Stimulated activated naive CD8-positive, alpha-beta T cell treated with anti-CD3 and anti-CD28 coated beads, Interleukin-15, Interleukin-2, amounts not matched to agents 100 U/mL and 50 U/mL, for 24 hours (primary cell): ENCODE data around the gene FOXP2.
"Not testable (repeated sequence)": the region's sequence is repeated elsewhere in the genome, so short reads cannot be mapped to it uniquely, and the experiment has no call there.

Experiments used
- ATAC-seq: fragments of 150-1000 bp; cut with Tn5 transposase; one replicate; pipeline ENCODE4 v1.10.0; 2021
- DNase-seq: peaks from one replicate; pipeline ENCODE4 v3.0.0; 2021

FOXP2 gene

DNA sequence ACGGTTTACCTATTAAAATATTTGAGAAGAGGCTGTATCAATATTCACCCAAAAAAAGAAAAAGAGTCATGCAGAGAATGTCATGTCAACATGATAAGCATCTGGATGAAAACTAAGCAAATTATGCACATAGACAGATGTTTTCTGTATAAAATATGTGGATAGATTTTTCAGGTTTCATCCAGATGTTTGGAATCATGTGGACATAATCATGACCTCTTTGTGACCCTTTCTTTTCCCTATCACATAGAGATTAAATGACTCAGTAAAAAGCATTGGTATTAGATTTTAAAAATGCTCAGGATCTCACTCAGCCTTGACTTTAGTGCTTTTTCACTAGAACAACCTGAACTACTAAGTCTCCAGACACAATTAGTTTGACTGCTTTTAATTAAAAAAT, 90.0 kb downstream of the FOXP2 start:
- no peak for DNase-seq
- ATAC-seq, result no peak

DNA sequence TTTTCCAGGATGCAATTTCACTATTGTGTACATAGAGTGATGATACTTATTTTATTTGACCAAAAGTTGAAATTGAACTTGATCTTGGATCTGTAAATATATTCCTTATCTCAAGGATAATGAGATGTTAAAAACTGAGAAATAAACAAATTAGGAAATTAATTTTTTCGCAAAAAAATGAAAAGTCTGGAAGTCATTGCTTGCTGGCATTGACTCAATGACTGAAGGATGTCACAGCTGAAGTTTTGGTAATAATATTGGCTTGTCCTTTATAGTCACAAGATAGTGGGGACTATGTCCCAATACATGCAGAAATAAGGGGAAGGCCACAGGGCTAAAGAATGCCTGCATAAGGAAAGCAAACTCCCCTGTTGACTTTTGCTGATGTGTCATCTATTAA, 92.8 kb downstream of the FOXP2 start:
- DNase-seq, result no peak
- no peak for ATAC-seq

DNA sequence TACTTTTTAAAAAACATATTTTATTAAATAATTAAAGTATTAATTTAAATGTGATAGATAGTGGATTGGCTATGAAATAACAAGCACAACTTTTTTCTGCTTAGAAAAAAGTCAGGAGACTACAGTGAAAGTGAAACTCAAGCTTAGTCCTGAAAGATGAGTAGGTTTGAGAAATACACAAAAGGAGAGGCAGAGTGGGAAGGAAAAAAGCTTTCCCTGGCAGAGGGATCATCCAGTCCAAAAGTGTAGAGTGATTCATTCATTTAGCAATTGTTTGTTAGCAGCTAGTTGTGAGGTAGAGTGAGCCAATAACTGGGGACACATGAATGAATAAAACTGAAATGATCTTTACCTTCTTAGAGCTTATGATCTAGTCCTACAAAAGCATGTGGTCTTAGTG, 93.5 kb downstream of the FOXP2 start:
- no peak for DNase-seq
- ATAC-seq, result no peak

DNA sequence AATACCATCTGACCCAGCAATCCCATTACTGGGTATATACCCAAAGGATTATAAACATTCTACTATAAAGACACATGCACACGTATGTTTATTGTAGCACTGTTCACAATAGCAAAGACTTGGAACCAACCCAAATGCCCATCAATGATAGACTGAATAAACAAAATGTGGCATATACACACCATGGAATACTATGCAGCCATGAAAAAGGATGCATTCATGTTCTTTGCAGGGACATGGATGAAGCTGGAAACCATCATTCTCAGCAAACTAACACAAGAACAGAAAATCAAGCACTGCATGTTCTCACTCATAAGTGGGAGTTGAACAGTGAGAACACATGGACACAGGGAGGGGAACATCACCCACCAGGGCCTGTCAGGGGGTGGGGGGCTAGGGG, 96.2 kb downstream of the FOXP2 start:
- DNase-seq, ATAC-seq: not testable (repeated sequence)

DNA sequence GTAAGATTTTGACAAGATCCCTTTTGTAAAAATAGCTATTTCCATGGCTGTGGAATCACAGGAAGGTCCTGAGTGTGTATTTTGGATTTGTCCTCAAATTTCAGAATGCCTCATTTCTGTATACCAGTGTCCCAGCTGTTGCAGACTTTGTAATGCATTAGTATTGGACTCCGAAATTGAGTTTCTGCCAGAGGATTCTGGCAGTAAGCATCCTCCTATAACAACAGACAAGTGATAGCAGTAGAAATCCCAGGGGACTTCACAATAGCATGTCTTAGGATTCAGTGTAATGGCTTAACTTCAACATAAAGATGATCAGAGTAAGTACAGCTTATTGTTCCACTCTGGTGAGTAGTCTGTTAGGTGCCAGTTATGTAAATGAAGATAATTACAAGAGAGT, 104.6 kb downstream of the FOXP2 start:
- DNase-seq (no peak), ATAC-seq (no peak)

DNA sequence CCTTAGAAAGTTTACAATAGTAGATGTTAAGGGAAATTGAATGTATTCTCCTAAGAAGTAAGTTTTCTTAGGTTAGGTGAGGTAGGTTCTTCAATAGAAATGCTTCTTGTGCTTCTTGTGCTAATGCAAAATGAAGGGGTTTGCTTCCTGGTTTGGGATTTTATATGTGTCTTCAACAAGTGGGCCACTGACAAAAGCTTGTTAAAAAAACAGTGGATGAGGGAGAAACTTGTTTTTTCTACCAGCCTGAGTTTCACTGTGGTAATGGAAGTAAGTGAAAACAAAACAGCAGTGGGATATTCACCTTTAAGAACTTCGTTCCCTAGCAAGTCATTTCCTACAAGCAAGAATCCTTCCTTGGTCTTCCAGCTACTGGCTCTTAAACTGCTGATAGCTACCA, 107.5 kb downstream of the FOXP2 start:
- ATAC-seq (no peak), DNase-seq (no peak)

DNA sequence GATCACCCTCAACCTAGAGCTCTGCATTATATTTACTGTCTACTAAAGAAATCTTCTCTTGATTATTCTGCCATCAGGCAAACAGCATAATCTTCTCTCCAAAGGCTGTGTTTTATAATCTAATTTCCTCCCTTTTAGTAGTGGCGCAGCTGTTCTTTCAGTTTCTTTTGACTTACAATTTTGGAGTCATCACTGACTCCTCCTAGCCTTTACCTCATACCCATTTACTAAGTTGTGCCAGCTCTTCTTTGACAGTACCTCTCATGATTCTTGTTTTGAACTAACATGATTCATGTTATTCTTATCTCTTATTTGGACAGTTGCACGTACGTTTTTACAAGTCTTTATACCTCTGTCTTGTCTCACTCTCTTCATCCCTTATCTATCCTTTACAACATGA, 113.0 kb downstream of the FOXP2 start:
- no peak for ATAC-seq

DNA sequence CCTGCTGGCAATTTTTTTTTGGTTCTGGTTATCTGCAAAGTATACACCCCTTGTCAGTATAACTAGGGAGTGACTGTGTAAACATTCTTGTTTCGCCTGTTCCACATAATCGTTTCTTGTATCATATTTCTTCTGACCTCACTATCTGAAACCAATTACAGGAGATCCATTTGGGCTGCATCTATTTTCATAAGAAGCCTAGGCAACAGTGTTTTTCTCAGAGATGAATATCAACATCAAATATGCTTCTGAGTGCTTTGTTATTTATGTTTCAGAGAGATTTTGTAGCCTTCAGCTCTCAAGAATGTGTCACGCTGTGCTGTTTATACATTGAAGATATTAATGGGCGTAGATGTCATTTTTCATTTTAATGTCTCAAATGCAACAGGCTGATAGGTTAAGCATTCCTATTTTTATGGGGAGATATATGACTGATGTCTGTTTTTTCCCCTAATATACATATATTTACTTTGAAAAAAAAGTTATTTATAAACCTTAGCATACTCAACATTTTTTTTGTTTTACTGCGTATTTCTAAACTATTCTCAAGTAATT, 115.5 kb downstream of the FOXP2 start:
- ATAC-seq (no peak), DNase-seq (no peak)

More for the DNA sequence above, 113.0 kb downstream of the FOXP2 start:
- no peak for DNase-seq

DNA sequence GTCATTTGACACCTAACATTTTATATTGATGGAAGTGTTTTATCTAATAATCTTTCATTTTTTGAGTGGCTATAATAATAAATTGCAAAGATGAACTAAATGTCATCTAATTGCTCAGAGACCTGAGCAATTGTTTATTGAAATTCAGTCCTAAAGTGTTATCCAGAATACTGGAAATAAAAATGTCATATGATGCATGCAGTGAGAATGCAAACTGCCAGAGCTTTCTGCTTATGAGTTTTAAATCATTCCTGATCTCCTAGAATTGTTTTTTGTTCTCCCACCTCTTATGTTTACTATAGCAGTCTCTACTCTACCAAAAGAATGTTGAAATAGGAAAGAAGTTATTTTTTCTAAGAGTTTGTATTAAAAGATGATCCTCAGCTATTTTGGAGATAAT, 116.7 kb downstream of the FOXP2 start:
- ATAC-seq (no peak), DNase-seq (no peak)

DNA sequence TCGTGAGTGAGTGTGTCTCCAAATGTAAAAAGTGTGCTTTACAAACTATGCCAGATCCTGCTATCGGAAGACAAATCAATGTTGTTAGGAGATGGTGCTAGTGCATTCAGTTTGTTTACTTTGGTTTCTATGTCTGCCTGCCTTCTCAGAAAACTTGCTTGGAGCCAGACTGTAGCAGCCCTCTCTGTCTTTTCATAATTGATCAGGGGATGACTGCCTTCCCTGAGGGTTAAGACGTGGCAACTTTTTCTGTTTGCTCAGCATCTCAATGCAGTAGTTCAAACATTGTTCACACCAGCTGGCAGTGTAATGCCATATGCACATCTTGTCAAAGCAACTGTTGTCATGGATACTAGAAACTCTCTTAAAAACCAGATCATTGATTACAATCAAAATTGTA, 118.5 kb downstream of the FOXP2 start:
- ATAC-seq (no peak), DNase-seq (no peak)

DNA sequence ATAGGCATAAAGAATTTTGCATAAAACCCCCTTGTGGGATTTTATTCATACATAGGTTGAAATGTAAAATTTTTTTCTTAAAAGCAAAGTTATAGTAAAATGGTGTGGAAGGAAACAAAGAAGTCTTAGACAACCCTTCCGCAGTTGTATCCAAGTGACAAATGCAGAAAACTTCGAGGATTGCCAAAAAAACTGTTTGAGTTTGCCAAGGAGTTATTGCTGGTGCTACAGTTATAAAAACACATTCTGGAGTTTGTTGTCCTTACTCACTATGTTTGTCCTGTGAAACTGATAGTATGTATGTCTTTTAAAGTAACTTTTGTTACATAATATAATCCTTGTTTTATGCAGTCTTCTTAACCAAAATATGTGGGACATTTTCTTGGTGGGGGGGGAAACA, 120.3 kb downstream of the FOXP2 start:
- DNase-seq (no peak), ATAC-seq (no peak)

DNA sequence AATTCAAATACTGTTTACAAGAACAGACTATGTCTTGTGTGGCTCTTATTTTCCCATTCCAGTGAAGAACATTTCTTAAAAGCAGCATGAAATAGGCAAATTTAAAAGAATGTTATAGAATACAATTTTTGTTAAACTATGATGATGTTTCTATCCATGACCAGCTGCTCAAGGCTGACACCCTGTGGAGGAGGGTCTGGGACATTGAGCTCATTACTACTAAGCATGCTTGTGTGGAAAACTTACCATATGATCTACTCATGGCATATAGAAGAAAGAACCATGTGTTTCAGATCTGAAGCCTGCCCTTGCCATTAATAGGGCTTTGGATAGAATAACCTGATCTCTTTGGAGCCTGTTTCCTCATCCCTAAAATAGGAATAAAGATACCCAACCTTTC, 125.0 kb downstream of the FOXP2 start:
- DNase-seq (no peak), ATAC-seq (no peak)

DNA sequence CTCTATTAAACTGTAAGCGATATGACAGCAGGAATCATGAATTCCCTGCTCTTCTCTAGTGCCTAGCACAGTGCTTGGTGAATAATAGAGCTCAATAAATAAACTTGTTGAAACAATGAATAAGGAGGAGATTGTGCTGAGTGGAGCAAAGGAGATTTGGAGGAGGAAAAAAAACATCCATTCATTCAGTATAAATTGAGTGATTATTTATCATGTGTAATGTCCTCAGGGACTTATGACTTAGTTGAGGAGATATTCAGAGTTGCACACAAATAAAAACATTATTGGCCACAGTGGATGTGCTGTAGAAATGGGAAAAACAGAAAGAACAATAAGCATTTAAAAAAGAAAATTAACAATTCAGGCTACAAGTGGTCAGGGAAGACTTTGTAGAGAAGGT, 125.7 kb downstream of the FOXP2 start:
- ATAC-seq (no peak), DNase-seq (no peak)

DNA sequence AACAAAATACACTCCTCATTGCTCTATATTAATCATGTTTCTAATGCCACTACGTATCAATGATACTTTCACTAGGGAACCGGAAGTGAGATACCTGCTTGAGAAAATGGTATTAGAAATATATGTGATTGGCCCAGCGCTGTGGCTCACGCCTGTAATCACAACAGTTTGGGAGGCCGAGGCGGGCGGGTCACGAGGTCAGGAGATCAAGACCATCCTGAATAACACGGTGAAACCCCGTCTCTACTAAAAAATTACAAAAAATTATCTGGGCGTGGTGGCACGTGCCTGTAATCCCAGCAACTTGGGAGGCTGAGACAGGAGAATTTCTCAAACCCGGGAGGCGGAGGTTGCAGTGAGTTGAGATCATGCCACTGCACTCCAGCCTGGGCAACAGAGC, 132.7 kb downstream of the FOXP2 start:
- ATAC-seq, DNase-seq: not testable (repeated sequence)

DNA sequence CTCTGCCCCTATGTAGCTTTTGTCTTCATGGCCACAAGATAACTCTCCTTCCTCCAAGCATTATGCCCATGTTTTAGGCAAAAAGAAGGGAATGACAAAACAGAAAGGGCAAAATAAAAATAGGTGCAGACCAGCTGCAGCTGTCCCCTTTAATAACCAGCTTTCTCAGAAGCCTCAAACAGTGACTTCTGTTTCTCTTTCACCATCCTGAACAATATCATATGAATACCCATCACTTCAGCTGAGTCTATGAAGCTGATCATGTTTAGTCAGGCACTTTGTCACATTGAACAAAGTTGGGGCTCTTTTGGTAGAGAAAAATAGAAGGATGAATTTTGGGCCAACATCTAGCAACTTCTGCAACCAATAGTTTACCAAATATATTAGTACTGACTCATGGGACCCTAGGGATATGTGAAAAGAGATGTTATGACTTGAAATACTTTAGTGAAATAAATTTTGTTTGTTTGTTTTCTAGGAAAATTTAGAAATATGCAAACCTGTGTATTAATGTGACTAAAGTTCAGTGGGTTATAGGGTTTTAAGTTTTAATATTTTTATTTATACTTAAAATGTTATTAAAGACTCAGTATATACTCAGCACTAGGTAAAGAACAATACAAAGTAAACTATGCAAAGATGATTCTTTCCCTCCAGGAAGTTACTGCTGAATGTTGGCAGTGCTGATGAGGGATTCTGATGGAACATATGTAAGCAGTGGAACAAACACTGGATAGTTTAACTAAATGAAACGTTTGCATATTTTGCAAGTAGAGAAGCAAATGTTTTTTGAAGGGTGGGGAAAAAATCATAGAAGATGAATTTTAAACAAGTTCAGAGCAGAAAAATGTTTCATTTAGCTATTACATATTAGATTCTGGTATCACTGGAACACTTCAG, 133.7 kb downstream of the FOXP2 start:
- DNase-seq, result no peak

DNA sequence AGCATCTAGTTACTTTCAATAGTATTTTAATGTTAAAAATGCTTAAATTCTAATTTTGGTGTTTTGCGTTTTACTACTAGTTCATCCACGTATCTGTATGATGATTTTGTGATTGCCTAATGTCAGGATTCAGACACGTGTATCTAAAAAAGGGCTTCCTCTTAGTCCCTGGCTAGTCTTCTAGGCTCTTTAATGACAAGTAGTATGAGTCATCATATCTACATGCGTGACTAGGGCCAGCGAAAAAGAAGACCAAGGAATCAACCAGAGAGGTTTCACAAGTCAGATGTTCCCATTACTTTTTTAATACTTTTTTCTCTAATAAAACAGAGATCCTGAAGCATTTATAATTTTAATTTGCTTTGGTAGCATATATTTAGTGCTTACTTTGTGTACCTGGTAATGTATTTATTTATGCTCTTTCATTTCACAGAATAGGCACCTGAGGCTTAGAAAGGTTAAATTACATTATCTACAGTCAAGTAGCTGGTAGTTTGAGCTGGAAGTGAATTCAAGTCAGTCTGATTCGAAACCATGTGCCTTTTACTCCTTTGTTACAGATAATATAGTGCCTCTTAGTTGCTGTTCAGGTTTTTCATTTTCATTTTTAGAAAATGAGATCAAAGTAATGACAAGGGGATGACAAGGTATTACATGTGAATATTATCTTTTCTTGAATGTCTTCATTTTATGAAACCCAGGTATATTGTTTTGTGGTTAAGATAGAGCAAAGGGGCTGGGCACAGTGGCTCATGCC, 140.3 kb downstream of the FOXP2 start:
- no peak for ATAC-seq
- DNase-seq, result no peak

More for the DNA sequence above, 133.7 kb downstream of the FOXP2 start:
- no peak for ATAC-seq

DNA sequence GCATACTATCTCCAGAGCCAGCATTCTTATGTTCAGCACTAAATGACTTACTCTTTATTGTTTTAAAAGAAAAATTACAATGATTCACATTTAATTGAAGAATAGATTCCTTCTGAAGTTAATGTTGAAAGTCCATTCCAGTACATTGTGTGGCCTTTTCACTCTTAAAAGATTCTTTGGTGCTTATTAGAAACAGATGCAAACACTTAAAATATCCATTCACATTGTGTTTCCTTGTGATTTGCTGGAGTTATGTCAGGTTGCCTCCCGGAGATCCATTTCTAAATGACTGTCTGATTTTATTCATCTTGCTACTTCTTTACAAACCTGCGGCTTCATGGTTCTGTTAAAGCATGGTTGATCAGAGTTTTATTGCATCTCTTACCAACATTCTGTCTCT, 152.8 kb downstream of the FOXP2 start:
- no peak for DNase-seq
- no peak for ATAC-seq

DNA sequence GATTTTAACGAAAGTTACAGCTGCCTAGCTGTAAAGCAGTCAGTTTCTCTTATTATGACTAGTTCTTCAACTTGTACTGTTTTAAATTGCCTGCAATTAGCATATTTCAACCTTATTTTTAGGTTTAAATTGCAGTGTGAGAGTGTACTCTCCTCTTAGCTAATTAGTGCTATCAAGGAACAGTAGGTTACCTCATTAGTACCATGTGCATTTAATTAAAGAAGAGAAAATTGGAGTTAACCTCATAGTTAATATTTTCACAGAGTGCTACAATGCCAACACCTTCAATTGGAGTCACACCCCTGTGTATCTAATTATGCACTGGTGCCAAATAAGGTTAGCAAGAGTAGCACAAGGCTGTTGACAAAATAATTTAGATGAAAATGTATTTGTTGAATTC, 154.6 kb downstream of the FOXP2 start:
- DNase-seq (no peak), ATAC-seq (no peak)

DNA sequence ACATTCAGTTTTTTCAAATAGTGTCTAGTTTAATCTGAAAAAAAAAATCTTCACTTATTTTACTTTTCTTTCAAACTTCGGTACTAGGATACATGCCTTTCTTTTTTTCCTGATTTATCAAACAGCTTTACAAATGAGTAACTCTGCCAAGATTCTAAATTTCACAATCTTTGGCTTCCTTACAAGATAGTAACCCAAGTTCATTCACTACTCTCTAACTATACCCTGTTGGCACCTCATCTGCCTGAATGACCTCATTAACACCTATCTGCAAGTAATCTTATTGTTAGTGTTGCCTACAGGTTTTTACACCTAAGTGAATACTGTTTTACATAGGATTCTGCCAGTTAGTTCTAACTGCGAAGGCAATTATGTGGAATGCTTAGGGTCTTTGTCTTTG, 159.8 kb downstream of the FOXP2 start:
- no peak for DNase-seq
- no peak for ATAC-seq

DNA sequence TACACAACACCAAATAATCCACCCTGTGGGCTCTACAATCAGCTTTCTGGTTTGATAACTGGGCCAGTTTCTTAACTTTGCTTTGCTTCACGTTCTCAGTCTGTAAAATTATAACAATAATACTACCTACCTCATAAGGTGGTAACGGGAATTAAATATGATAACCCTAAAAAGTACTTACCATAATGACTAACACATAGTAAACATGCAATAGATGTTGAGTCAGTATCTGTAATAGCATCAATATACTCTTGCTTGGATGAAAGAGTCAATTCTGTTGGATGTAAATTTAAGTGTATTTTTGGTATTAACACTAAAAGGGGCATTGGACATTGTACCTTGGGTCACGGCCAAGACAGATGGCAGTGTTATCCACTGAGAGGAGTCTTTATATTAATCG, 160.5 kb downstream of the FOXP2 start:
- ATAC-seq (no peak), DNase-seq (no peak)

DNA sequence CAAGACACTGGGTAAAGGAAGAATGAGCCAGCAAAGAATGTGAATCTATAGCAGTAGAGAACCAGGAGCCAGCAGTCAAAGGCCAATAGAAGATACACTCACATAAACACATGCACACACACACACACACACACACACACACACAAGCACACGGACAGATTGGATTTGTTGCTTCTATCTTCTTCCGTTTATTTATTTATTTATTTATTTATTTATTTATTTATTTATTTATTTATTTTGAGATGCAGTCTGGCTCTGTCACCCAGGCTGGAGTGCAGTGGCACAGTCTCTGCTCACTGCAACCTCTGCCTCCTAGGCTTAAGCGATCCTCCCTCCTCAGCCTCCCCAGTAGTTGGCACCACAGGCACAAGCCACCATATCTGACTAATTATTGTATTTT, 166.3 kb downstream of the FOXP2 start:
- ATAC-seq, DNase-seq: not testable (repeated sequence)

DNA sequence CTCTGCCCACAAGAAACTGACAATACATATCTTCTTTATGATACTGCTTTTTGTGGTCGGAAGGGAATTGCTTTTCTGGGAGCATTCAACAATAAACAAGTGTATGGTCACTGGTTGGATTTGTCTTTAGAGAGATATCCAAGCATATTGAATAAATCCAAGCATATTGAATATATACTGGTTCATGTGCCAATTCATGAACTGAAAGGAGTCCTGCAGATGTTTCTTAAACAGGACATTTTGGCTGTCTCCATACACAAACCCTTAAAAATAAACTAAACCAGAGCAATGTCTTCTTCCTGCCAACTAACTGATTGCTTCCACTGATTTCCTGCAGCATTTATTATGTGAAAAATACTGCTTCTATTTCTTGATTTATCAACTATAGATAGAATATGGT, 173.9 kb downstream of the FOXP2 start:
- DNase-seq, result no peak
- ATAC-seq, result no peak

DNA sequence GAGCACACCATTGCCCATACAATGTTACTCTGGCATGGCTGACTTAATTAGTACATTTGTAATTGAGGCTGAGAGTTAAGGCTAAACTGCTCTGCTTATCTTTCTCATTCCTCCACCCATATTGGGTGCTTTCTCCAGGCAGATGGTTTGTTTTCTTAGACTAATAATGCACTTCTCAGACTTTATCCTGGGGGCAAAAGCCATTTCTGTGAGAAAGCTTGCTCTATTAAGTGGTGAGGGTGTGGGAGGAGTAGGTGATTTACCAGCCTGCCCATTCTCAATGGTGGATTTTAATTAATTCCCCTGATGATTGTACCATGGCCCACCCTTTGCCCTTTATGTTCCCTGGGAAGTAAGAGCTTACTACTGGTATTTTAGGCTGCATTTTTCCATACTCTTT, 174.8 kb downstream of the FOXP2 start:
- ATAC-seq (no peak), DNase-seq (no peak)
